Right kidney (tissue), 1 donor: ENCODE data around the gene HOXD8.

Experiments
- DNase-seq: peaks from one replicate; pipeline ENCODE4 v3.0.0-alpha.2; 2016

Gene HOXD8

GRCh38 chr2:176158186-176158591, 28.7 kb downstream of the HOXD8 start:
- peak; percentile 85 for DNase-seq

GRCh38 chr2:176158855-176159662, 29.6 kb downstream of the HOXD8 start:
- DNase-seq: peak; percentile 79

- DNase-seq: no peak
These were observed 30.3 kb downstream of the HOXD8 start for GRCh38 chr2:176159663-176160250.

GRCh38 chr2:176160251-176160985, 30.9 kb downstream of the HOXD8 start:
- peak; percentile 86 for DNase-seq

- peak; percentile 79 for DNase-seq
These were observed 31.7 kb downstream of the HOXD8 start for GRCh38 chr2:176160986-176161824.

GRCh38 chr2:176161825-176162626, 32.5 kb downstream of the HOXD8 start:
- peak; percentile 82 for DNase-seq

- peak; percentile 78 for DNase-seq
These were observed 33.6 kb downstream of the HOXD8 start for GRCh38 chr2:176162911-176163671.

- peak; percentile 61 for DNase-seq
These were observed 34.2 kb downstream of the HOXD8 start for GRCh38 chr2:176163672-176164056.

- DNase-seq: no peak
These were observed 34.7 kb downstream of the HOXD8 start for GRCh38 chr2:176164201-176164600.

- DNase-seq: peak; percentile 89
These were observed 35.3 kb downstream of the HOXD8 start for GRCh38 chr2:176164611-176165369.

- DNase-seq: peak; percentile 87
These were observed 36.0 kb downstream of the HOXD8 start for GRCh38 chr2:176165370-176166050.

GRCh38 chr2:176166272-176166671, 36.8 kb downstream of the HOXD8 start:
- no peak for DNase-seq

GRCh38 chr2:176167398-176167797, 37.9 kb downstream of the HOXD8 start:
- DNase-seq: no peak

GRCh38 chr2:176169181-176169580, 39.7 kb downstream of the HOXD8 start:
- no peak for DNase-seq

GRCh38 chr2:176169711-176170110, 40.2 kb downstream of the HOXD8 start:
- no peak for DNase-seq

- DNase-seq: peak; percentile 52
These were observed 41.2 kb downstream of the HOXD8 start for GRCh38 chr2:176170602-176171305.

GRCh38 chr2:176171351-176172006, 42.0 kb downstream of the HOXD8 start:
- DNase-seq: peak; percentile 87
